AG04450 (cell line): Measurements from ENCODE around the gene FURIN. TPM values are rescaled to one million over a fixed set of nuclear protein-coding genes. Genes with fewer than 3 reads are reported as not detected.

Experiments
- CTCF ChIA-PET: fragments of 300-600, 350-600 bp; formaldehyde crosslinking; extraction: SDS; loops from one replicate; lab custom pipeline; 2022; ENCODE audit warnings: antibody characterized with exemption, inconsistent platforms; lab: Charles Lee
- POLR2A ChIA-PET: fragments of 350-600 bp; formaldehyde crosslinking; extraction: SDS; loops from one replicate; lab custom pipeline; 2021; ENCODE audit warnings: antibody characterized with exemption, inconsistent platforms; lab: Yijun Ruan, JAX
- DNase-seq: peaks from one replicate; pipeline ENCODE4 v3.0.0-alpha.2; 2011; ENCODE audit warnings: low read depth, low spot score
- H3K27ac ChIP-seq: one replicate; pipeline ENCODE4 v1.5.1; 2012; ENCODE audit warnings: low read depth, low read length, control low read depth
- H3K27me3 ChIP-seq: one replicate; pipeline ENCODE4 v1.6.0; 2012; ENCODE audit warnings: low read length; ENCODE audit not compliant: control insufficient read depth, insufficient read depth
- H3K4me3 ChIP-seq: 2 replicates; pipeline ENCODE4 v1.5.1; 2011; ENCODE audit warnings: mild to moderate bottlenecking, low read depth, low read length, control low read depth
- H3K9me3 ChIP-seq: 2 replicates; pipeline ENCODE4 v1.5.1; 2012; ENCODE audit warnings: low read length; ENCODE audit not compliant: control insufficient read depth, insufficient read depth
- CTCF ChIP-seq: IDR thresholded peaks from 2 replicates; pipeline ENCODE4 v1.5.1; 2011; ENCODE audit warnings: low read depth, low read length, control low read depth, inconsistent platforms
- polyA plus RNA-seq: library from polyadenylated mRNA; depleted of rRNA; stranded (reverse); fragments of >200 nt; gene quantifications from 2 replicates; pipeline ENCODE4 v1.2.3, GENCODE V29; 2011

FURIN gene
- polyA plus RNA-seq, 1 experiment = 14.0 TPM

GRCh38 chr15:90876046-90876445, 7.7 kb downstream of the FURIN start:
- no peaks in the 10 kb centered on the region; the same call in 1 of the 2 replicates for H3K9me3 ChIP-seq
- ChIA-PET CTCF (interaction anchor here (1.2 kb wide), 1 partner anchor 10 kb away, joined by 4 read pairs; no protein-coding TSS in a partner anchor), POLR2A (no interaction called here)
- H3K27ac ChIP-seq = no peak overlapping the region
- DNase-seq = no peak
- no peak overlapping the region for H3K4me3 ChIP-seq
- no peaks in the 10 kb centered on the region for H3K27me3 ChIP-seq
- no peak for TF ChIP-seq CTCF

- no peaks in the 10 kb centered on the region for H3K27me3 ChIP-seq
- TF ChIP-seq CTCF = no peak
- no peak overlapping the region for H3K4me3 ChIP-seq
- H3K9me3 ChIP-seq = no peaks in the 10 kb centered on the region; the same call in 1 of the 2 replicates
- CTCF ChIA-PET = interaction anchor here (1.2 kb wide), 1 partner anchor 9 kb away, joined by 4 read pairs; no protein-coding TSS in a partner anchor
- DNase-seq = no peak
- no peak overlapping the region for H3K27ac ChIP-seq
- POLR2A ChIA-PET = no interaction called here
Measured at GRCh38 chr15:90876512-90877170, 8.3 kb downstream of the FURIN start.

GRCh38 chr15:90877315-90877714, 8.9 kb downstream of the FURIN start:
- no peak overlapping the region for H3K4me3 ChIP-seq
- CTCF ChIA-PET = no interaction called here
- POLR2A ChIA-PET = no interaction called here
- no peaks in the 10 kb centered on the region for H3K27me3 ChIP-seq
- no peaks in the 10 kb centered on the region; the same call in 1 of the 2 replicates for H3K9me3 ChIP-seq
- no peak for DNase-seq
- no peak for TF ChIP-seq CTCF
- H3K27ac ChIP-seq = no peak overlapping the region

GRCh38 chr15:90877996-90878395, 9.6 kb downstream of the FURIN start:
- POLR2A ChIA-PET = no interaction called here
- CTCF ChIA-PET = no interaction called here

More at GRCh38 chr15:90877996-90878395, 9.6 kb downstream of the FURIN start:
- no peaks in the 10 kb centered on the region for H3K27me3 ChIP-seq
- no peak overlapping the region for H3K27ac ChIP-seq
- DNase-seq = no peak
- H3K4me3 ChIP-seq = no peak overlapping the region
- no peaks in the 10 kb centered on the region; the same call in 1 of the 2 replicates for H3K9me3 ChIP-seq
- no peak for TF ChIP-seq CTCF
